PC-9 (cell line): Measurements from ENCODE around the gene KHK.

Source experiments
- EZH2 ChIP-seq: fragments of 200-600 bp; sonication (generic); IDR thresholded peaks from 2 replicates; pipeline ENCODE4 v1.8.0; 2017; ENCODE audit warnings: antibody characterized with exemption, low read depth
- TF ChIP-seq, protein P1 (sequence below): fragments of 200-600 bp; sonication (generic); conservative IDR thresholded peaks from 2 replicates; pipeline ENCODE4 v1.6.1; 2017; ENCODE audit warnings: mixed run types, antibody characterized with exemption, mild to moderate bottlenecking, moderate library complexity

DNA sequence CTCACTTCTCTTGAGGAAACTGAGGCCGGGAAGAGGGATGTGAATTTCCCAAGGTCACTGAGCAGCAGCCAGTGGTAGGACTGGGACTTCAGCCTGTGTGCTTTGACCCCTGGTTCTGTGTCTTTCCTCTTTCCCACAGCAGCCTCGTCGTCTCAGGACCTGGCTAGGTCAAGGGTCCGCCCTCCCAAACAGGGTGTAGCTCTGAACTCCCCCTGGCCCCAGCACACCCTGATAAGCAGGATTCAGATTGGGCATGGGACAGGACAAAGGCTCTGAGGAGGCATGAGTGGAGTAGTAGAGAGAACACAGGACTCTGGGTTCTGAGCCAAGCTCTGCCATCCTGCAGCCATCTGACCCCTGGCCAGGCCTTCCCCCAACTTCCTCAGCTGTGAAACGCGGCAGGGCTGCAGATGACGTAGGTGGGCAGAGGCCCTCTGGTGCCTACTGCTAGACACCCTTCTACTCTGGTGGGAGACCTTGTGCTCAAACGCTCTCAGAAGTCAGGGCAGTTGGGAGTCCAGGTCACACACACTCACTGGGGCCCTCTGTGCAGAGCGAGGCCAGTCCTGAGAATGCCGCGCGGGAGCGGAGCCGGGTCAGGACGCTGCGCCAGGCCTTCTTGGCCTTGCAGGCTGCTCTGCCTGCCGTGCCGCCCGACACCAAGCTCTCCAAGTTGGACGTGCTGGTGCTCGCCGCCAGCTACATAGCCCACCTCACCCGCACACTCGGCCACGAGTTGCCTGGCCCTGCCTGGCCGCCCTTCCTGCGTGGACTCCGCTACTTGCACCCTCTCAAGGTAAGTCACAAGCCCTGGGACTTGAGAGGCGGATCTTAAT lies 63.2 kb downstream of the KHK start:
- TF ChIP-seq, protein P1, sequence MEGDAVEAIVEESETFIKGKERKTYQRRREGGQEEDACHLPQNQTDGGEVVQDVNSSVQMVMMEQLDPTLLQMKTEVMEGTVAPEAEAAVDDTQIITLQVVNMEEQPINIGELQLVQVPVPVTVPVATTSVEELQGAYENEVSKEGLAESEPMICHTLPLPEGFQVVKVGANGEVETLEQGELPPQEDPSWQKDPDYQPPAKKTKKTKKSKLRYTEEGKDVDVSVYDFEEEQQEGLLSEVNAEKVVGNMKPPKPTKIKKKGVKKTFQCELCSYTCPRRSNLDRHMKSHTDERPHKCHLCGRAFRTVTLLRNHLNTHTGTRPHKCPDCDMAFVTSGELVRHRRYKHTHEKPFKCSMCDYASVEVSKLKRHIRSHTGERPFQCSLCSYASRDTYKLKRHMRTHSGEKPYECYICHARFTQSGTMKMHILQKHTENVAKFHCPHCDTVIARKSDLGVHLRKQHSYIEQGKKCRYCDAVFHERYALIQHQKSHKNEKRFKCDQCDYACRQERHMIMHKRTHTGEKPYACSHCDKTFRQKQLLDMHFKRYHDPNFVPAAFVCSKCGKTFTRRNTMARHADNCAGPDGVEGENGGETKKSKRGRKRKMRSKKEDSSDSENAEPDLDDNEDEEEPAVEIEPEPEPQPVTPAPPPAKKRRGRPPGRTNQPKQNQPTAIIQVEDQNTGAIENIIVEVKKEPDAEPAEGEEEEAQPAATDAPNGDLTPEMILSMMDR = no peak
- no peak for TF ChIP-seq EZH2
